Stimulated activated CD4-positive, alpha-beta T cell treated with anti-CD3 and anti-CD28 coated beads, Interleukin-4, amount 100 ng/mL, for 1 hour (primary cell): ENCODE measurements around the gene UTY.

Experiments used
- DNase-seq: peaks from one replicate; pipeline ENCODE4 v3.0.0-alpha.2; 2020

The UTY gene

GRCh38 chrY:13479828-13480227, at the start of gene UTY:
Gene UTY, minus strand, starts transcription at chrY:13480033. Its CDS starts 368 bp downstream, at chrY:13479665.
- DNase-seq = peak; percentile 63

- no peak for DNase-seq
Observed at GRCh38 chrY:13520474-13520873, 40.6 kb upstream of the UTY start.

GRCh38 chrY:13501215-13501614, 21.4 kb upstream of the UTY start:
- DNase-seq = no peak

- DNase-seq = no peak
Observed at GRCh38 chrY:13493737-13494136, 13.9 kb upstream of the UTY start.

GRCh38 chrY:13492408-13492807, 12.6 kb upstream of the UTY start:
- DNase-seq = no peak

GRCh38 chrY:13488738-13489137, 8.9 kb upstream of the UTY start:
- no peak for DNase-seq

GRCh38 chrY:13479121-13479711, 617 bp downstream of the UTY start:
- DNase-seq = peak; percentile 53

GRCh38 chrY:13478126-13478785, 1.6 kb downstream of the UTY start:
- DNase-seq = peak; percentile 10

- no peak for DNase-seq
Observed at GRCh38 chrY:13474997-13475396, 4.8 kb downstream of the UTY start.

- no peak for DNase-seq
Observed at GRCh38 chrY:13451572-13451971, 28.3 kb downstream of the UTY start.

GRCh38 chrY:13450596-13451130, 29.2 kb downstream of the UTY start:
- DNase-seq = no peak

- no peak for DNase-seq
Observed at GRCh38 chrY:13445566-13445965, 34.3 kb downstream of the UTY start.

- no peak for DNase-seq
Observed at GRCh38 chrY:13443146-13443545, 36.7 kb downstream of the UTY start.

- no peak for DNase-seq
Observed at GRCh38 chrY:13440811-13441210, 39.0 kb downstream of the UTY start.

- peak; percentile 59 for DNase-seq
Observed at GRCh38 chrY:13435968-13436937, 43.6 kb downstream of the UTY start.

- no peak for DNase-seq
Observed at GRCh38 chrY:13435206-13435967, 44.4 kb downstream of the UTY start.

- DNase-seq = no peak
Observed at GRCh38 chrY:13432293-13433025, 47.4 kb downstream of the UTY start.

- no peak for DNase-seq
Observed at GRCh38 chrY:13429551-13429950, 50.3 kb downstream of the UTY start.

GRCh38 chrY:13423281-13423732, 56.5 kb downstream of the UTY start:
- no peak for DNase-seq

- no peak for DNase-seq
Observed at GRCh38 chrY:13416869-13417661, 62.8 kb downstream of the UTY start.

GRCh38 chrY:13415556-13415955, 64.3 kb downstream of the UTY start:
- DNase-seq = no peak
